ENCODE measurements around the gene SOSTDC1.

The SOSTDC1 gene

GRCh38 chr7:16498122-16498521 lies 32.6 kb upstream of the SOSTDC1 start:
- no peak for ATAC-seq
- TF ChIP-seq RARB (CRISPR knock-in tag; IDR thresholded peaks at IDR 0.05) = no peak
- no peak for TF ChIP-seq TSHZ2 (CRISPR knock-in tag; IDR thresholded peaks at IDR 0.05)
- TF ChIP-seq PATZ1 (CRISPR knock-in tag; IDR thresholded peaks at IDR 0.05; ENCODE audit: borderline replicate concordance) = no peak
- TF ChIP-seq ZC3H10 (CRISPR knock-in tag; IDR thresholded peaks at IDR 0.05) = no peak
- no peak for TF ChIP-seq POU6F1 (CRISPR knock-in tag; IDR thresholded peaks at IDR 0.05; ENCODE audit: borderline replicate concordance, low read depth)
- TF ChIP-seq GLIS3 (CRISPR knock-in tag; IDR thresholded peaks at IDR 0.05) = no peak

GRCh38 chr7:16494955-16495719 lies 29.6 kb upstream of the SOSTDC1 start:
- ATAC-seq = no peak; the same call in 2 of the 3 replicates

More at GRCh38 chr7:16494955-16495719, 29.6 kb upstream of the SOSTDC1 start:
- TF ChIP-seq PATZ1 (CRISPR knock-in tag; IDR thresholded peaks at IDR 0.05; ENCODE audit: borderline replicate concordance) (no peak), POU6F1 (CRISPR knock-in tag; IDR thresholded peaks at IDR 0.05; ENCODE audit: borderline replicate concordance, low read depth) (no peak), ESRRG (CRISPR knock-in tag; IDR thresholded peaks at IDR 0.05) (no peak), TSHZ2 (CRISPR knock-in tag; IDR thresholded peaks at IDR 0.05) (no peak), CREB5 (CRISPR knock-in tag; IDR thresholded peaks at IDR 0.05; ENCODE audit: low read depth) (no peak), TCF4 (CRISPR knock-in tag; IDR thresholded peaks at IDR 0.05; ENCODE audit: borderline replicate concordance) (no peak), SNAI2 (CRISPR knock-in tag; IDR thresholded peaks at IDR 0.05) (no peak), ZNF565 (CRISPR knock-in tag; conservative IDR thresholded peaks at IDR 0.05; ENCODE audit: low read depth) (no peak)
